Activated CD4-positive, alpha-beta T cell treated with anti-CD3 and anti-CD28 coated beads for 36 hours (primary cell): ENCODE data around the gene COLEC12. TPM values are rescaled to one million over a fixed set of nuclear protein-coding genes. Genes with fewer than 3 reads are reported as not detected.
A peak's percentile ranks its signal among the peaks of the same experiment; 100 is the strongest.

ENCODE experiments used
- ATAC-seq: fragments of 200-7000 bp; cut with Tn5 transposase; one replicate; pipeline ENCODE4 v1.10.0; 2021; ENCODE audit warnings: mild to moderate bottlenecking, moderate library complexity
- CTCF ChIA-PET: fragments of 350-600 bp; sonication (Branson Sonifier 250); formaldehyde crosslinking; loops from one replicate; lab custom pipeline; 2021; ENCODE audit warnings: antibody characterized with exemption; lab: Charles Lee
- POLR2A ChIA-PET: fragments of 350-600 bp; sonication (Branson Sonifier 250); formaldehyde crosslinking; loops from one replicate; lab custom pipeline; 2021; ENCODE audit warnings: antibody characterized with exemption, inconsistent platforms; lab: Charles Lee
- DNase-seq: peaks from one replicate; pipeline ENCODE4 v3.0.0-alpha.2; 2020
- H3K27ac Mint-ChIP-seq: one replicate; pipeline ENCODE4 v1.8.0; 2021; ENCODE audit warnings: mixed read lengths
- H3K27me3 Mint-ChIP-seq: one replicate; pipeline ENCODE4 v1.8.0; 2021; ENCODE audit warnings: mixed read lengths
- H3K36me3 Mint-ChIP-seq: one replicate; pipeline ENCODE4 v1.8.0; 2021; ENCODE audit warnings: low read depth, mixed read lengths
- H3K4me1 Mint-ChIP-seq: one replicate; pipeline ENCODE4 v1.8.0; 2021; ENCODE audit warnings: mixed read lengths
- H3K4me3 Mint-ChIP-seq: one replicate; pipeline ENCODE4 v1.8.0; 2021; ENCODE audit warnings: mild to moderate bottlenecking, moderate library complexity, mixed read lengths
- H3K9me3 Mint-ChIP-seq: one replicate; pipeline ENCODE4 v1.8.0; 2021; ENCODE audit warnings: low read depth, mixed read lengths
- intact Hi-C, 2 experiments: fragments of 100-400 bp; cut with DNase I in 1 of 2; cut with micrococcal nuclease in 1 of 2; formaldehyde crosslinking; loops; one replicate each; pipeline versions ENCODE4 v1.14.2 to v1.15.1; 2022 to 2024; cut with DNase I, micrococcal nuclease
- total RNA-seq, 2 experiments: library from RNA; stranded (reverse); gene quantifications; one replicate each; pipeline ENCODE4 v1.2.3, GENCODE V29; 2021

COLEC12 gene
- total RNA-seq, 2 experiments from 2014 or later = not detected

DNA sequence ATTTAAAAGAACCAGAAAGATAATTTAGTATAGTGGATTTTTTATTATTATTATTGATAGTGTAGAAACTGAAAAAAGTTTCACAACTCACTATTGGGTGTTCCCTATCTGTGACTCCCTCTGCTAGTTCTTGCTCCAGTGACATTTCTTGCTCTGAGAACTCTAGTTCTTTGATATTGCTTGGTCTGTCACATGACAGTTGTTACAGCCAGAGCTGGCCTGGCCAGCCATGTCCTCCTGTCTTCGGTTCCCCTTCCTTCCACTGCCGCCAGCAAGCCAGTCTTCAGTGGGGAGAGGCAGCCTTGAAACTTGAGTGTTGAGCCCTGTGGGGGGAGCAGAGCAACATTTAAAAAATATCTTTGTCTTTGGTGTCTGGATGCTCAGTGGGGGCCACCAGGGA, 225.0 kb downstream of the COLEC12 start:
- Mint-ChIP-seq H3K4me1 (no peaks in the 10 kb centered on the region), H3K36me3 (no peaks in the 10 kb centered on the region), H3K27me3 (no peaks in the 10 kb centered on the region), H3K4me3 (no peak overlapping the region), H3K27ac (no peak overlapping the region), H3K9me3 (no peaks in the 10 kb centered on the region)
- POLR2A ChIA-PET = no interaction called here
- CTCF ChIA-PET = no interaction called here
- intact Hi-C loops = no loop called here
- ATAC-seq (no peak), DNase-seq (no peak)

DNA sequence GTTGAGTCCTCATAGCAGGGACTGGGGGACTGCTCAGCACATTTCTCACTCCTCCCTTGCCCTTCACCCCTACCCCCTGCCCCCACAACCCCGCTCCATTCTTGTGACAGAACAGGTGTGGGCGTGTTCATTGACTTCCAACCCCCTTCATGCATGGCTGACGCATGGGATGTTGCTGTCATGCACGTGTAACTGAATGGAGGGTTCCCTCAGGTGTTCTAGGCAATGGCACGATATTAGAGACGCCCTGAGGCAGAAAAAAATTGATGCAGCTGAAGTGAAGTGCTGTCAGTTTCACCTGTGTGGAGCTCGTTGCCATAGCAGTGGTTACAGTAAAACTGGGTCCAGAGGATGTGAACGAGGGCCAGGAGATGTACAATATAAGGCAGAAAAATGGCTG, 226.2 kb downstream of the COLEC12 start:
- no peak overlapping the region for H3K4me3 Mint-ChIP-seq
- ATAC-seq (no peak), DNase-seq (no peak)
- no peak overlapping the region for H3K27ac Mint-ChIP-seq
- intact Hi-C loops = no loop called here
- no peaks in the 10 kb centered on the region for H3K27me3 Mint-ChIP-seq
- no peaks in the 10 kb centered on the region for H3K9me3 Mint-ChIP-seq
- H3K4me1 Mint-ChIP-seq = peaks cover 6% of the 10 kb centered on the region
- POLR2A ChIA-PET = no interaction called here
- CTCF ChIA-PET = no interaction called here
- no peaks in the 10 kb centered on the region for H3K36me3 Mint-ChIP-seq

DNA sequence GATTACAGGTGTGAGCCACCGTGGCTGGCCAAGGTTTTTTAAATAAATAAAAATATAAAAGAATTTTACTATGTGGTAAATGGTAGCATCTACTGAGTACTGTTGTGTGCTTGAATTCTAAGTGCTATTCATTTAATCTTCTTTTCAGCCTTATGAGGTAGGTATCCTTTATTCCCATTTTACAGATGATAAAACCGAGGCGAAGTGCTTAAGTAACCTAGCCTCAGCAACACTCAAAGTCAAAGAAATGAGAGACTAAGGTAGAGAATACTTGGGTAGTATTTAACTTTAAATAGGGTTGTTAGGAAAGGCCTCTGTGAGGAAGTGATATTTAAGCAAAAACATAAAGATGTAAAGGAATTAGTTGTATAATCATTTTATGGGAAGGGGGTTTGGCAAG, 227.0 kb downstream of the COLEC12 start:
- H3K36me3 Mint-ChIP-seq = no peaks in the 10 kb centered on the region
- H3K4me1 Mint-ChIP-seq = peaks cover 14% of the 10 kb centered on the region
- no peaks in the 10 kb centered on the region for H3K27me3 Mint-ChIP-seq
- H3K4me3 Mint-ChIP-seq = no peak overlapping the region
- intact Hi-C loops = no loop called here
- H3K9me3 Mint-ChIP-seq = no peaks in the 10 kb centered on the region
- no peak for ATAC-seq
- H3K27ac Mint-ChIP-seq = no peak overlapping the region
- DNase-seq = no peak
- CTCF ChIA-PET = no interaction called here
- POLR2A ChIA-PET = no interaction called here

DNA sequence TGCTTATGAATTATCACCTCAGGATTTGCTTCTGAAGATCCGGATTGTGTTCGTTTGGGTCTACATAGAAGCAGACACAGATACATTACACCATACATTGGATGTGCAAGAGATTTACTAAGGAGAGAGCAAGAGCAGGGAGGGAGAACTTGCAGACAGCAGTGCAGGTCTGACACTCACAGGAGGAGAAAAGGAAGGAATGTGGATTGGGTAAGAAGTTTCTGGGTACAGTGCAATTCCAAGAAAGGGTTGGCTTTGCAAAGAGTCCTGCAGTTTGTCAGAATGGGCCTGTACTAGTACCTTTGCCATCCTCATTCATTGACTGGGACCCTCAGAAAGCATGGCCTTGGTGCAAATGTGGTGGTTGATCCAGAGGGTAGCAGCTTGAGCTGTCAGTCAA, 227.9 kb downstream of the COLEC12 start:
- Mint-ChIP-seq H3K4me3 (no peak overlapping the region), H3K36me3 (peaks cover 2% of the 10 kb centered on the region), H3K4me1 (peaks cover 14% of the 10 kb centered on the region), H3K27me3 (no peaks in the 10 kb centered on the region), H3K9me3 (no peaks in the 10 kb centered on the region), H3K27ac (no peak overlapping the region)
- ATAC-seq = no peak
- CTCF ChIA-PET = no interaction called here
- no peak for DNase-seq
- POLR2A ChIA-PET = no interaction called here
- intact Hi-C loops = no loop called here

DNA sequence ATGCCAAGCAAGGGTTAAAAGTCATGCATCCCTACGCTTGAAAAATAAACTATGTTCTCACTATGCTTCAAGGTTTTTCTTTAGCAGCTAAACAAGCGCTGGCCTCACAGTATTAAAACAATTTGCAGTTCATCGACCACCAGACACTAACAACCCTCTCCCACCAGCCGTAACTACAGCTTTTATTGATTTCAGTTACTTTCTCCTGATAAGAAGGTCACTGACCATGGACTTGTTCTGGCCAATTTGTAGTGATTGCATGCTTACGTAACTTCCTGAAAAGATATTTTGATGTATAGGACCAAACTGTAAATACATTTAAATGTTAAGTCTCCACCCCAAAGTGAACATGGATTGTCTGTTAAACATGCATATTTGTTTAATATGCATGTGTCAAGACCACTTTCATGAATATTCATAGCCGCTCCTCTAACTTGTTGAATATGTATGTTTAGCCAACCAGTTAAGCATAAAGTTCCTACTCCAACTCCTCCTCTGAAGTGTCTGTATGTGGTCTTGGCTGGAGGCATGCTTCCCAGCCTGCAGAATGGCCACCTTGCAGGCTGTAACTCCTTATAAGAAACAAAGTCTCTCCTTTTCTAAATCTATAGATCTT, 230.9 kb downstream of the COLEC12 start:
- H3K27ac Mint-ChIP-seq = peak overlapping the region; percentile 4
- peak overlapping the region; percentile 100 for H3K4me3 Mint-ChIP-seq

DNA sequence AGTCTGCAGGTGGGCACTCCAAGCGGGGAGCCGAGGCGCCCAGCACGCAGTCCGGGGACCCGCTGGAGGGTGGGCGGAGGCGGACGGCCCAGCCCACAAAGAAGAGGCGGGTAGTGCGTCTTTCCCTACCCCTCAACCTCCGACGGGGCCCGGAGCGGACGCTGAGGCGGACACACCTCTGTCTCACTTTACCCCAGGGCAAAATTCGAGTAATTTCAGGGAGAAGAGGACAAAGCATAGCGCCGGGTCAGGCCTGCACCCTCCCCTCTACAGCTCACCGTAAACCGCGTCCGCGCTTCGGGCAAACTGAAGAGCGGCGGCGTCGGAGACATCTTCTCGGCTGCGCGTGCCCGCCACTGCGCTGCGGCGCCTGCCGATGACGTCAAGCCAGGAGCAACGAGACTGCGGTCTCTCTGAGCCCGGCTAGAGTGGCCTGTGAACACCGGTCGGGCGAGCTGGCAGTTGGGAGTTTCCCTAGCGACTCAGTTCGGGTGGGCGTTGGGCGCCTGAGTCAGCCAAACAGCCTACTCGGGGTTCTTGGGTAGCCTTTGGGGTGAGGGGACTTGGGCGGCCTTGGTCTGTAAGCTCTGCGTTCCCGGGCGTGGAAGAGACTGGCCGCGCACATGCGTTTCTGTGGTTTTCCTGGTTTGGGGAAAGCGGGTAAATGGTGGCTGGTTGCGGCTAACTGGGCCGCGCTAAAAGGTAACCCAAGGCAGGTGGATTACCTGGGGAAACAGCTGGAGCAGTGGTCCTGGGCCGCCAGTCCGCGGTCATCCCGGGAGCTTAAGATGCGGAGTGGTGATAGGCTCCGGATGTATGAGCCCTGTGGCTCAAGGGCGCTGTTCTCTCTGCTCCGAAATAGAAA, 232.6 kb downstream of the COLEC12 start, which contains the start of gene THOC1:
TSS of gene THOC1 (minus strand) at position 360 of the 865 bp plus-strand sequence. CDS start at position 332, 28 bp downstream.
- POLR2A ChIA-PET = interaction anchor here (0.5 to 1.6 kb wide), 5 partner anchors 12 to 390 kb away, joined by 3 to 6 read pairs (median 6); partner anchors contain the start of gene USP14
- peak within 1 kb of the TSS; percentile 100 for H3K27ac Mint-ChIP-seq

More for the DNA sequence above, 230.9 kb downstream of the COLEC12 start:
- Mint-ChIP-seq H3K36me3 (peaks cover 10% of the 10 kb centered on the region), H3K27me3 (no peaks in the 10 kb centered on the region), H3K9me3 (no peaks in the 10 kb centered on the region), H3K4me1 (peaks cover 34% of the 10 kb centered on the region)
- intact Hi-C loops = loop anchor here (2.0 to 5.0 kb wide), 4 partner anchors 157 to 543 kb away; partner anchors contain the start of genes ENOSF1 (in 1 of the 2) and YES1 (in 1 of the 2)
- DNase-seq (no peak), ATAC-seq (no peak)
- ChIA-PET POLR2A (no interaction called here), CTCF (no interaction called here)

DNA sequence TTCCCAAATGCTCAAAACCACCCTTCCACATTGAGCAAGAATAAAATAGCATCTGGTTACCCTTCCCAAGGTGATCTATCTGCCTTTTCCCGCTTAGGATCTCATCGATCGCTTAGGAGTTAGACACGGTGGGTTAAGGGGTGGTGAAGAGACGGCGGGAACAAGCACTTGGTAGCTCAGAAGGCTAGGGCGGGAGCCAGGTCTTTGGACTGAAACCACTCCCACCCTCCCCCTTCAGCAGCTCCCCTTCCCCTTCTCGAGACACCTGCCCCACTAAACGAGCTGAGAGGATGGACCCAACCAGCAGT, 233.2 kb downstream of the COLEC12 start:
- intact Hi-C loops = loop anchor here in 1 of 2 experiments (1.0 to 5.0 kb wide), 3 partner anchors 155 to 545 kb away; partner anchors contain the start of gene YES1
- Mint-ChIP-seq H3K4me3 (peak overlapping the region; percentile 100), H3K27ac (peak overlapping the region; percentile 100), H3K9me3 (no peaks in the 10 kb centered on the region), H3K36me3 (peaks cover 18% of the 10 kb centered on the region), H3K4me1 (peaks cover 39% of the 10 kb centered on the region), H3K27me3 (no peaks in the 10 kb centered on the region)
- ChIA-PET CTCF (interaction anchor here (0.7 to 1.6 kb wide), 6 partner anchors 8 to 391 kb away, joined by 3 to 6 read pairs (median 4); partner anchors contain the start of gene TYMS), POLR2A (interaction anchor here (1.0 to 1.6 kb wide), 4 partner anchors 12 to 391 kb away, joined by 3 to 6 read pairs (median 6); partner anchors contain the start of gene USP14)
- ATAC-seq (no peak), DNase-seq (no peak)

More for the DNA sequence above, 232.6 kb downstream of the COLEC12 start, which contains the start of gene THOC1:
- Mint-ChIP-seq H3K4me3 (peak within 1 kb of the TSS; percentile 100), H3K9me3 (no peaks in the 10 kb centered on the region), H3K4me1 (peaks cover 39% of the 10 kb centered on the region), H3K27me3 (no peaks in the 10 kb centered on the region), H3K36me3 (peaks cover 18% of the 10 kb centered on the region)
- CTCF ChIA-PET = interaction anchor here (0.6 to 1.6 kb wide), 7 partner anchors 9 to 390 kb away, joined by 3 to 6 read pairs (median 4); partner anchors contain the start of genes TYMS and USP14
- ATAC-seq (peak; percentile 92), DNase-seq (peak; percentile 98)
- intact Hi-C loops = loop anchor here (1.0 to 5.0 kb wide), 9 partner anchors 110 to 544 kb away; partner anchors contain the start of genes USP14 (in 2 of the 2), YES1 (in 2 of the 2), CLUL1 (in 1 of the 2) and ENOSF1 (in 1 of the 2)

Other genes starting within 250 kb of the COLEC12 start
- gene THOC1, start 232.7 kb downstream of the COLEC12 start, total RNA-seq = 10 to 100 TPM; 62.1 to 64.6 TPM
- not detected for gene CETN1, start 79.7 kb upstream of the COLEC12 start, total RNA-seq
- gene CLUL1, start 96.3 kb upstream of the COLEC12 start, total RNA-seq = not detected
- 100 to 1,000 TPM; 331 to 372 TPM for gene TYMS, start 157.0 kb upstream of the COLEC12 start, total RNA-seq
- 10 to 100 TPM; 92.6 to 97.4 TPM for gene ENOSF1, start 211.9 kb upstream of the COLEC12 start, total RNA-seq